GM21825 (cell line): ENCODE measurements around the gene SCNM1.
A peak's percentile ranks its signal among the peaks of the same experiment; 100 is the strongest.

Experiments used
- ATAC-seq: cut with Tn5 transposase; IDR thresholded peaks from one replicate; pipeline ENCODE4 v1.9.1; 2021; ENCODE audit warnings: mild to moderate bottlenecking, moderate library complexity; ENCODE audit not compliant: unreplicated experiment

Gene SCNM1

GRCh38 chr1:151165738-151166504 lies at the start of gene SCNM1, which contains the start of gene LYSMD1:
Gene SCNM1 (plus strand): TSS chr1:151166144. CDS start chr1:151166153, 9 bp downstream.
Gene LYSMD1 (minus strand): TSS chr1:151165902. CDS start chr1:151165258, 644 bp downstream.
- ATAC-seq, result peak; percentile 84

GRCh38 chr1:151124763-151125403 lies 41.1 kb upstream of the SCNM1 start:
- no peak for ATAC-seq

- no peak for ATAC-seq
These were observed 37.1 kb upstream of the SCNM1 start for GRCh38 chr1:151128800-151129199.

GRCh38 chr1:151130987-151131586 lies 34.9 kb upstream of the SCNM1 start:
- ATAC-seq, result peak; percentile 81

- ATAC-seq, result no peak
These were observed 34.1 kb upstream of the SCNM1 start for GRCh38 chr1:151131701-151132334.

GRCh38 chr1:151132335-151133017 lies 33.5 kb upstream of the SCNM1 start:
- no peak for ATAC-seq

GRCh38 chr1:151133018-151133806 lies 32.7 kb upstream of the SCNM1 start:
- ATAC-seq, result no peak

GRCh38 chr1:151134396-151134795 lies 31.5 kb upstream of the SCNM1 start:
- ATAC-seq, result no peak

- no peak for ATAC-seq
These were observed 31.0 kb upstream of the SCNM1 start for GRCh38 chr1:151134991-151135390.

- no peak for ATAC-seq
These were observed 30.2 kb upstream of the SCNM1 start for GRCh38 chr1:151135433-151136385.

- ATAC-seq, result no peak
These were observed 28.2 kb upstream of the SCNM1 start for GRCh38 chr1:151137789-151138188.

- no peak for ATAC-seq
These were observed 23.4 kb upstream of the SCNM1 start for GRCh38 chr1:151142411-151143056.

GRCh38 chr1:151143057-151143435 lies 22.9 kb upstream of the SCNM1 start:
- no peak for ATAC-seq

GRCh38 chr1:151143986-151144385 lies 22.0 kb upstream of the SCNM1 start:
- ATAC-seq, result no peak

GRCh38 chr1:151144474-151145303 lies 21.3 kb upstream of the SCNM1 start:
- no peak for ATAC-seq

- ATAC-seq, result no peak
These were observed 20.5 kb upstream of the SCNM1 start for GRCh38 chr1:151145304-151146071.

GRCh38 chr1:151146072-151146411 lies 19.9 kb upstream of the SCNM1 start:
- ATAC-seq, result no peak
